ENCODE data around the gene A3GALT2. TPM values are rescaled to one million over a fixed set of nuclear protein-coding genes. Genes with fewer than 3 reads are reported as not detected.

A3GALT2 gene
- total RNA-seq, 2 donors from 2014 or later = not detected

DNA sequence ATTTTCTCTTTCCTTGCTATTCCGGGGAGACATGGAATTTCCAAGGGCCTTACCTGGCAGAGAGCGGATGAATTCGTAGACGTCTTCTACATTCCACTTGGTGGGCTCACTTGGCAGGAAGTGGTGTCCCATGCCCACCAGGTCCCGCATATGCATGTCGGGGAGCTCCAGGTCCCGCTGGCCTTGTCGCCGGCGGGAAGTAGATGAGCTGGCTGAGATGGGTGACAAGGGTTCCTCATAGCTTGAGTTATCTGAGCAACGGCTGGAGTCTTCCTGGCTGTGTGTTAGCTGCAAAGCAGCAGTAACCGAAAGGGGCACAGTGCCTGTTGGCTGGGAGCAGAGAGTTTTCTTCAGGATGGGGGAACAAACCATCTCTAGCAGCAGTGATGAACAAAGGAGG is 7.9 kb upstream of the A3GALT2 start:
- Histone ChIP-seq H3K9ac (ENCODE audit: low read depth in 2 of 2, low read length in 2 of 2) (no peak overlapping the region), H3K27me3 (no peaks in the 10 kb centered on the region), H3K27ac (no peak overlapping the region), H3K36me3 (peaks cover 41% of the 10 kb centered on the region), H3K9me3 (no peaks in the 10 kb centered on the region), H3K4me1 (no peaks in the 10 kb centered on the region), H3K4me3 (no peak overlapping the region)
- intact Hi-C loops (cut with DNase I) = no loop called here
- TF ChIP-seq, protein P1, sequence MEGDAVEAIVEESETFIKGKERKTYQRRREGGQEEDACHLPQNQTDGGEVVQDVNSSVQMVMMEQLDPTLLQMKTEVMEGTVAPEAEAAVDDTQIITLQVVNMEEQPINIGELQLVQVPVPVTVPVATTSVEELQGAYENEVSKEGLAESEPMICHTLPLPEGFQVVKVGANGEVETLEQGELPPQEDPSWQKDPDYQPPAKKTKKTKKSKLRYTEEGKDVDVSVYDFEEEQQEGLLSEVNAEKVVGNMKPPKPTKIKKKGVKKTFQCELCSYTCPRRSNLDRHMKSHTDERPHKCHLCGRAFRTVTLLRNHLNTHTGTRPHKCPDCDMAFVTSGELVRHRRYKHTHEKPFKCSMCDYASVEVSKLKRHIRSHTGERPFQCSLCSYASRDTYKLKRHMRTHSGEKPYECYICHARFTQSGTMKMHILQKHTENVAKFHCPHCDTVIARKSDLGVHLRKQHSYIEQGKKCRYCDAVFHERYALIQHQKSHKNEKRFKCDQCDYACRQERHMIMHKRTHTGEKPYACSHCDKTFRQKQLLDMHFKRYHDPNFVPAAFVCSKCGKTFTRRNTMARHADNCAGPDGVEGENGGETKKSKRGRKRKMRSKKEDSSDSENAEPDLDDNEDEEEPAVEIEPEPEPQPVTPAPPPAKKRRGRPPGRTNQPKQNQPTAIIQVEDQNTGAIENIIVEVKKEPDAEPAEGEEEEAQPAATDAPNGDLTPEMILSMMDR (IDR thresholded peaks at IDR 0.05) = no peak
- no peak for DNase-seq

DNA sequence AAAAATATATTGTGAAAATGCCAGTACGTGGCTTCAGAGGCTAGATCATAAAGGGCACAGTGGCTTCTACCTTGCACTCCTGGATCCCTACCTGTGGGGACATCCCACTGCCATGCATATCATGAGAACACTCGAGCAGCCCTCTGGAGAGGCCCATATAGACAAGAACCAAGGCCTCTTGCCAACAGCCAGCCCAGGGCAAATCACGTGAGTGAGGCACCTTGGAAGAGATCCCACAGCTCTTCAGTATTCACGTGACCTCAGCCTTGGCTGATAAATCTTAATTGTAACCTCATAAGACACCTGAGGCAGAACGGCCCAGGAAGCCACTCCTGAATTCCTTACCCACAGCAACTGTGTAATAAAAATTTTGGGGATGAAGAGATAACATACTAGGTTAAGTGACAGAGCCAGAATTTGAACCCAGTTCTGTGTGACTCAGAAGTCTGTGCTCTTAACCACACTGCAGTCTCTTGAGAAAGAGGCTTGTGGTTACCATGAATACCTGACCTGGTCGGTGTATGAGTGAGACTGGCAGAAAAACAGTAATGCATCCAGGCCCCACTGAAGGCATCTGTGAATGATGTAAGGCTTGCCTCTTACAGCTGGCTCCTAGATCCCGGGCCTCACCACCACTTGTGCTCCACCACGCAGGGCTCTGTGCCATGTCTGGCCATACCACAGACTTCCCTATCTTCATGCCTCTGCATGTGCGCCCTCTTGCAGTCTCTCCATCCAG is 6.9 kb upstream of the A3GALT2 start:
- TF ChIP-seq, protein P1 (IDR thresholded peaks at IDR 0.05) = no peak
- H3K4me1 ChIP-seq = no peaks in the 10 kb centered on the region
- no peaks in the 10 kb centered on the region for H3K9me3 ChIP-seq
- H3K4me3 ChIP-seq = no peak overlapping the region
- intact Hi-C loops (cut with DNase I) = no loop called here
- H3K27ac ChIP-seq = no peak overlapping the region
- DNase-seq = no peak
- H3K27me3 ChIP-seq = no peaks in the 10 kb centered on the region
- peaks cover 43% of the 10 kb centered on the region for H3K36me3 ChIP-seq
- no peak overlapping the region for H3K9ac ChIP-seq (ENCODE audit: low read depth in 2 of 2, low read length in 2 of 2)

DNA sequence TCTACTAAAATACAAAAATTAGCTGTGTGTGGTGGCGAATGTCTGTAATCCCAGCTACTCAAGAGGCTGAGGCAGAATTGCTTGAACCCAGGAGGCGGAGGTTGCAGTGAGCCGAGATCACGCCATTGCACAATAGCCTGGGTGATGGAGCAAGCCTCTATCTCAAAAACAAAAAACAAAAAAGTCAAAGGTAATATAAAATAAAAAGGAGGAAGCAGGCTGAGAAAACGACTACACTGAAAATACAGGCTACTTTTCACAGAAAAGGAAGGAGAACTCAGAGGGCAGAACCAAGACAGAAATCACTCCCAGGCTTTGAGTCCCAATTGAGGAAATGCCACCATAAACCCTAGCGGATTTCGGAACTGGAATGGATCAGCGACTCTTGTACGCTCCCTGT is 5.9 kb upstream of the A3GALT2 start:
- Histone ChIP-seq H3K9me3 (no peaks in the 10 kb centered on the region), H3K4me1 (no peaks in the 10 kb centered on the region), H3K27ac (no peak overlapping the region), H3K4me3 (no peak overlapping the region), H3K9ac (ENCODE audit: low read depth in 2 of 2, low read length in 2 of 2) (no peak overlapping the region), H3K27me3 (no peaks in the 10 kb centered on the region), H3K36me3 (peaks cover 43% of the 10 kb centered on the region)
- TF ChIP-seq, protein P1 (IDR thresholded peaks at IDR 0.05) = no peak
- intact Hi-C loops (cut with DNase I) = no loop called here
- DNase-seq = no peak

DNA sequence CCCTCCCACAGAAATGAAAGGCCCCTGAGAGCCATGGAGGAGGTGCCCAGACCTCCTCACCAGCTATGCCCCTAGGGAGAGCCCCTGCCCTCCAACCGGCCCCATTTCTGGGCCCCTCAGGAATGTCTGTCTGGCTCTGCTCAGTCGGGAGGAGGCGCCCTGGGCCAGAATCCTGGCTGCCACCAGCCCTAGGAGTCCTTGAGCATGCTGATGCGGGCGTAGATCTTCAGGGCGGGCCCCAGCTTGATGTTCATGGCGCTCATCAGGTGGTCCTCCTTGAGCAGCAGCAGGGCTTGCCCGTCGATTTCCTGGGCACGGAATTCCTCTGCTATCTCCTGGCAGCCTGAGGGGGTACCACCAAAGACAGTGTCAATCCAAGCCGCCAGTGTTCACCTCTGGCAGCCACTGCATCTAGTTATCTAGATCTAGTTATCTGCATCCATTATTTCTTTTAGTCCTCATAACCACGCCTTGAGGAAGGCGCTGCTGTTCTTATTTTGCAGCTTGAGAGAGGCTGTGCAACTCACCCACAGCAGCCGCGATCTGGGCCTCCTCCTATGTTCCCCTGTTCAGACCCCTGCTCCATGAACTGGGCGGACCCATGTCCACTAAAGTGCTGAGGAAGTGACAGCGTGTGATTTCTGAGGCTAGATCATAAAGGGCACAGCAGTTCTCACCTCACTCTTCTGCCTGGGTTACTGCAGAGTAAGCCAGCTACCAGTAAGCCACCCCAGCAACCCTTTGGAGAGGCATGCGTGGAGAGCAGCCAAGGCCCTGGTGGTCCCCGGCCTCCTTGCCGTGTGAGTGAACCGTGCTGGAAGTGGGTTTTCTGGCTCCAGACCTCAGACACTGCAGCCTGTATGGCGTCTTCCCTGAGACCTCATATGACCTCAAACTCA is 4.0 kb upstream of the A3GALT2 start:
- H3K9ac ChIP-seq (ENCODE audit: low read depth in 2 of 2, low read length in 2 of 2) = no peak overlapping the region
- H3K4me1 ChIP-seq = no peaks in the 10 kb centered on the region
- intact Hi-C loops (cut with DNase I) = no loop called here
- H3K9me3 ChIP-seq = no peaks in the 10 kb centered on the region
- no peaks in the 10 kb centered on the region for H3K27me3 ChIP-seq
- TF ChIP-seq, protein P1 (IDR thresholded peaks at IDR 0.05) = no peak
- H3K4me3 ChIP-seq = no peak overlapping the region
- peaks cover 35% of the 10 kb centered on the region for H3K36me3 ChIP-seq
- no peak for DNase-seq
- no peak overlapping the region for H3K27ac ChIP-seq

DNA sequence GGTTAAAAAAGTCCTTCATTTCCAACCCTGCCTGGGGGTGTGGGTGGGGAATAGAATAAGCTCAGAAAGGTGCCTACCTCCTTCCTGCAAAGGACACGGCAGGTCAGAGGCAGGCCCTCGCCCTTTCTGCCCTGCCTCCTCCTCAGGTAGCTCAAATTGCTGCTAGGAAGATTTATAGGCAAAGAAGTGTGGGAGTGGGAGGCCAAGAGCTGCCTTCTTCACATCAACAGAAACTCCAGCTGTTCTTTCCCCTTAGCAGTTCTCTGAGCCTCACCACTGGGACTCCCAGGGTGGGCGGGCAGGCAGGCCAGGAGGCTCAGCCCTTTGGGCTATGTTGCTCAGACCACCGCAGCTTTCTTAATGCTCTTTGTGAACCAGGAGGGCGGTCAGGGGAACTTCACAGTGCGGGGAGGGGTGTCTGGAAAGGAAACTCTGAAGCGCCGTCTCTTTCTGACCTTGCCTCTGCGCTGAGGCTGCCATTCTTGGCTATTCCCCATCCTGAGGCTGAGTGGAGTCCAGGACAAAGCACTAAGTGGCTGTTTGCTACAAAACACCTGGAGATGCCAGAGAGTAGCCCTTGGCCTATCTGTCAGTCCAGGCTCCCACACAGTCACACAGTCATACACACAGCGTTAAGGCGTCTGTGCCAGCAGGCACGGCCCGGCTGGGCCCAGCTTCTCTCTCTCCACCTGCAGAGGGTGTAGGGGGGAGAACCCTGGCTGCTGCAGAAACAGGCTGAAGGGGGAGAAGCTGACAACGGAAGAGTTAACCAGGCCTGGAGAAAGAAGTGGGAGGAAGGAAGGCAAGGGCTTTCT is 3.0 kb upstream of the A3GALT2 start:
- H3K9ac ChIP-seq (ENCODE audit: low read depth in 2 of 2, low read length in 2 of 2) = no peak overlapping the region

More for the DNA sequence above, 3.0 kb upstream of the A3GALT2 start:
- H3K4me3 ChIP-seq = no peak overlapping the region
- no peaks in the 10 kb centered on the region for H3K4me1 ChIP-seq
- H3K27me3 ChIP-seq = no peaks in the 10 kb centered on the region
- no peak overlapping the region for H3K27ac ChIP-seq
- intact Hi-C loops (cut with DNase I) = no loop called here
- peaks cover 30% of the 10 kb centered on the region for H3K36me3 ChIP-seq
- TF ChIP-seq, protein P1 (IDR thresholded peaks at IDR 0.05) = no peak
- no peak for DNase-seq
- H3K9me3 ChIP-seq = no peaks in the 10 kb centered on the region

Measured in colonic mucosa (tissue), 4 donors.